ENCODE measurements around the gene SASH1. TPM values are rescaled to one million over a fixed set of nuclear protein-coding genes. Genes with fewer than 3 reads are reported as not detected.

SASH1 gene
- total and polyA plus RNA-seq, 2 experiments from 2014 or later: 69.1 to 99.0 TPM

GRCh38 chr6:148598724-148599123 is 256.1 kb downstream of the SASH1 start:
- in situ Hi-C loops (cut with MboI): loop anchor here (25.0 kb wide), 1 partner anchor 839 kb away; no protein-coding TSS in a partner anchor
- no peak overlapping the region for H2AFZ ChIP-seq
- no peaks in the 10 kb centered on the region for H3K27me3 ChIP-seq (replicated peaks; ENCODE audit: insufficient read depth)
- no peak overlapping the region for H3K4me3 ChIP-seq
- TF ChIP-seq EZH2 (IDR thresholded peaks at IDR 0.05; ENCODE audit: insufficient read depth, poor library complexity, severe bottlenecking) (no peak), EZH2phosphoT487 (IDR thresholded peaks at IDR 0.05; ENCODE audit: insufficient read depth, low read depth) (no peak)
- H4K20me1 ChIP-seq (ENCODE audit: insufficient read depth): no peaks in the 10 kb centered on the region
- no peak overlapping the region for H3K4me2 ChIP-seq (ENCODE audit: unreplicated experiment)
- no peak overlapping the region for H3K27ac ChIP-seq
- no peak overlapping the region for H3K9ac ChIP-seq
- 26 to 36% methylated on average over 3 of the region's 3 CpGs for WGBS, 2 experiments (ENCODE audit: low coverage in 1 of 2, low lambda C conversion rate in 2 of 2, missing lambda C conversion rate in 2 of 2)
- peaks cover 3% of the 10 kb centered on the region for H3K4me1 ChIP-seq (ENCODE audit: insufficient read depth)
- H3K36me3 ChIP-seq (ENCODE audit: low read depth): no peaks in the 10 kb centered on the region
- no peaks in the 10 kb centered on the region for H3K9me2 ChIP-seq (ENCODE audit: insufficient read depth)
- H3K9me3 ChIP-seq (ENCODE audit: low read depth): no peaks in the 10 kb centered on the region
- H3F3A ChIP-seq (ENCODE audit: insufficient read depth): no peaks in the 10 kb centered on the region
- no peaks in the 10 kb centered on the region for H3K79me2 ChIP-seq (ENCODE audit: insufficient read depth)
- DNase-seq: no peak

- Histone ChIP-seq H3K4me2 (ENCODE audit: unreplicated experiment) (no peak overlapping the region), H3K9me3 (ENCODE audit: low read depth) (no peaks in the 10 kb centered on the region), H3K9ac (no peak overlapping the region), H3K4me3 (no peak overlapping the region), H3K36me3 (ENCODE audit: low read depth) (no peaks in the 10 kb centered on the region), H4K20me1 (ENCODE audit: insufficient read depth) (no peaks in the 10 kb centered on the region), H2AFZ (peak overlapping the region; percentile 28; the same call in 1 of the 2 replicates), H3K9me2 (ENCODE audit: insufficient read depth) (no peaks in the 10 kb centered on the region), H3K27me3 (replicated peaks; ENCODE audit: insufficient read depth) (no peaks in the 10 kb centered on the region), H3K4me1 (ENCODE audit: insufficient read depth) (no peaks in the 10 kb centered on the region), H3K79me2 (ENCODE audit: insufficient read depth) (no peaks in the 10 kb centered on the region), H3K27ac (no peak overlapping the region), H3F3A (ENCODE audit: insufficient read depth) (no peaks in the 10 kb centered on the region)
- no peak for TF ChIP-seq EZH2 (IDR thresholded peaks at IDR 0.05; ENCODE audit: insufficient read depth, poor library complexity, severe bottlenecking)
- no peak for TF ChIP-seq EZH2phosphoT487 (IDR thresholded peaks at IDR 0.05; ENCODE audit: insufficient read depth, low read depth)
- 74 to 79% methylated on average over 7 of the region's 7 CpGs for WGBS, 2 experiments (ENCODE audit: low coverage in 1 of 2, low lambda C conversion rate in 2 of 2, missing lambda C conversion rate in 2 of 2)
- in situ Hi-C loops (cut with MboI): loop anchor here (25.0 kb wide), 1 partner anchor 837 kb away; no protein-coding TSS in a partner anchor
- DNase-seq: no peak
These were observed 257.4 kb downstream of the SASH1 start for GRCh38 chr6:148599967-148600426.

Small RNA genes lying within 50 kb of the gene (small RNA-seq; reads per million reads assigned to genes)
- gene SNRPEP6 (ENCODE audit: low read depth, low replicate concordance): not detected

Data from GM23248 (cell line).